Fibroblast of lung (primary cell): Measurements from ENCODE around the gene UBE2V1.

Experiments used
- EZH2 ChIP-seq: IDR thresholded peaks from 2 replicates; pipeline ENCODE4 v1.5.1; 2012; ENCODE audit warnings: low read length, control low read depth, mild to moderate bottlenecking; ENCODE audit errors: missing control alignments
- TF ChIP-seq, protein P1 (sequence below), 2 donors: IDR thresholded peaks in 1 of 2; conservative IDR thresholded peaks in 1 of 2; 1 replicate in 1 of 2; 2 replicates in 1 of 2; pipeline ENCODE4 v1.5.1; 2011 to 2012; ENCODE audit warnings: low read length in 2 of 2, control low read depth in 1 of 2, inconsistent platforms in 1 of 2, low read depth in 1 of 2, mild to moderate bottlenecking in 1 of 2

- TF ChIP-seq, protein P1, sequence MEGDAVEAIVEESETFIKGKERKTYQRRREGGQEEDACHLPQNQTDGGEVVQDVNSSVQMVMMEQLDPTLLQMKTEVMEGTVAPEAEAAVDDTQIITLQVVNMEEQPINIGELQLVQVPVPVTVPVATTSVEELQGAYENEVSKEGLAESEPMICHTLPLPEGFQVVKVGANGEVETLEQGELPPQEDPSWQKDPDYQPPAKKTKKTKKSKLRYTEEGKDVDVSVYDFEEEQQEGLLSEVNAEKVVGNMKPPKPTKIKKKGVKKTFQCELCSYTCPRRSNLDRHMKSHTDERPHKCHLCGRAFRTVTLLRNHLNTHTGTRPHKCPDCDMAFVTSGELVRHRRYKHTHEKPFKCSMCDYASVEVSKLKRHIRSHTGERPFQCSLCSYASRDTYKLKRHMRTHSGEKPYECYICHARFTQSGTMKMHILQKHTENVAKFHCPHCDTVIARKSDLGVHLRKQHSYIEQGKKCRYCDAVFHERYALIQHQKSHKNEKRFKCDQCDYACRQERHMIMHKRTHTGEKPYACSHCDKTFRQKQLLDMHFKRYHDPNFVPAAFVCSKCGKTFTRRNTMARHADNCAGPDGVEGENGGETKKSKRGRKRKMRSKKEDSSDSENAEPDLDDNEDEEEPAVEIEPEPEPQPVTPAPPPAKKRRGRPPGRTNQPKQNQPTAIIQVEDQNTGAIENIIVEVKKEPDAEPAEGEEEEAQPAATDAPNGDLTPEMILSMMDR (conservative IDR thresholded peaks at IDR 0.05 in 1 of 2, IDR thresholded peaks at IDR 0.05 in 1 of 2; ENCODE audit: low read depth in 1 of 2, low read length in 2 of 2), result no peak
- no peak for TF ChIP-seq EZH2
These were observed 13.7 kb upstream of the UBE2V1 start for GRCh38 chr20:50126662-50127061.
